Measurements from ENCODE around the gene CNDP2.

The CNDP2 gene

GRCh38 chr18:74516271-74517235 is 20.4 kb downstream of the CNDP2 start:
- Histone ChIP-seq H3K4me1 (ENCODE audit: control extremely low read depth in 1 of 4, control insufficient read depth in 4 of 4, insufficient read depth in 4 of 4, low read length in 3 of 4) (peaks cover 0 to 15% (median 7%) of the 10 kb centered on the region in 4 experiments), H3K4me3 (ENCODE audit: control insufficient read depth in 1 of 7, extremely low read depth in 1 of 7, insufficient read depth in 4 of 7, low read depth in 2 of 7, low read length in 6 of 7) (no peak overlapping the region), H3K27ac (ENCODE audit: insufficient read depth in 1 of 2, low read depth in 1 of 2, low read length in 2 of 2, poor library complexity in 1 of 2, severe bottlenecking in 2 of 2) (no peak overlapping the region), H3K27me3 (replicated peaks in 2 of 5; ENCODE audit: control insufficient read depth in 4 of 5, insufficient read depth in 5 of 5, low read length in 4 of 5) (no peaks in the 10 kb centered on the region), H3K9me3 (ENCODE audit: control extremely low read depth in 1 of 5, control insufficient read depth in 4 of 5, insufficient read depth in 2 of 5, low read depth in 1 of 5, low read length in 4 of 5) (no peaks in the 10 kb centered on the region), H3K36me3 (ENCODE audit: control insufficient read depth in 4 of 4, insufficient read depth in 4 of 4, low read length in 3 of 4) (peaks cover 11 to 93% (median 74%) of the 10 kb centered on the region in 4 experiments)
- CTCF ChIA-PET: interaction anchor here (1.5 kb wide), 1 partner anchor 30 kb away, joined by 4 read pairs; no protein-coding TSS in a partner anchor
- WGBS (ENCODE audit: insufficient coverage): 98% methylated on average over 25 of the region's 35 CpGs
- POLR2A ChIA-PET: interaction anchor here (0.6 kb wide), 1 partner anchor 10 kb away, joined by 3 read pairs; no protein-coding TSS in a partner anchor
- DNase-seq: no peak

GRCh38 chr18:74517236-74517630 is 21.1 kb downstream of the CNDP2 start:
- ChIA-PET CTCF (interaction anchor here (1.5 kb wide), 1 partner anchor 29 kb away, joined by 4 read pairs; no protein-coding TSS in a partner anchor), POLR2A (interaction anchor here (0.6 kb wide), 1 partner anchor 9 kb away, joined by 3 read pairs; no protein-coding TSS in a partner anchor)
- WGBS (ENCODE audit: insufficient coverage): 97% methylated on average over 15 of the region's 15 CpGs
- Histone ChIP-seq H3K9me3 (ENCODE audit: control extremely low read depth in 1 of 5, control insufficient read depth in 4 of 5, insufficient read depth in 2 of 5, low read depth in 1 of 5, low read length in 4 of 5) (no peaks in the 10 kb centered on the region), H3K4me1 (ENCODE audit: control extremely low read depth in 1 of 4, control insufficient read depth in 4 of 4, insufficient read depth in 4 of 4, low read length in 3 of 4) (peaks cover 0 to 15% (median 7%) of the 10 kb centered on the region in 4 experiments), H3K4me3 (ENCODE audit: control insufficient read depth in 1 of 7, extremely low read depth in 1 of 7, insufficient read depth in 4 of 7, low read depth in 2 of 7, low read length in 6 of 7) (no peak overlapping the region), H3K27me3 (replicated peaks in 2 of 5; ENCODE audit: control insufficient read depth in 4 of 5, insufficient read depth in 5 of 5, low read length in 4 of 5) (no peaks in the 10 kb centered on the region), H3K36me3 (ENCODE audit: control insufficient read depth in 4 of 4, insufficient read depth in 4 of 4, low read length in 3 of 4) (peaks cover 11 to 89% (median 69%) of the 10 kb centered on the region in 4 experiments), H3K27ac (ENCODE audit: insufficient read depth in 1 of 2, low read depth in 1 of 2, low read length in 2 of 2, poor library complexity in 1 of 2, severe bottlenecking in 2 of 2) (no peak overlapping the region)
- DNase-seq: no peak

DNA sequence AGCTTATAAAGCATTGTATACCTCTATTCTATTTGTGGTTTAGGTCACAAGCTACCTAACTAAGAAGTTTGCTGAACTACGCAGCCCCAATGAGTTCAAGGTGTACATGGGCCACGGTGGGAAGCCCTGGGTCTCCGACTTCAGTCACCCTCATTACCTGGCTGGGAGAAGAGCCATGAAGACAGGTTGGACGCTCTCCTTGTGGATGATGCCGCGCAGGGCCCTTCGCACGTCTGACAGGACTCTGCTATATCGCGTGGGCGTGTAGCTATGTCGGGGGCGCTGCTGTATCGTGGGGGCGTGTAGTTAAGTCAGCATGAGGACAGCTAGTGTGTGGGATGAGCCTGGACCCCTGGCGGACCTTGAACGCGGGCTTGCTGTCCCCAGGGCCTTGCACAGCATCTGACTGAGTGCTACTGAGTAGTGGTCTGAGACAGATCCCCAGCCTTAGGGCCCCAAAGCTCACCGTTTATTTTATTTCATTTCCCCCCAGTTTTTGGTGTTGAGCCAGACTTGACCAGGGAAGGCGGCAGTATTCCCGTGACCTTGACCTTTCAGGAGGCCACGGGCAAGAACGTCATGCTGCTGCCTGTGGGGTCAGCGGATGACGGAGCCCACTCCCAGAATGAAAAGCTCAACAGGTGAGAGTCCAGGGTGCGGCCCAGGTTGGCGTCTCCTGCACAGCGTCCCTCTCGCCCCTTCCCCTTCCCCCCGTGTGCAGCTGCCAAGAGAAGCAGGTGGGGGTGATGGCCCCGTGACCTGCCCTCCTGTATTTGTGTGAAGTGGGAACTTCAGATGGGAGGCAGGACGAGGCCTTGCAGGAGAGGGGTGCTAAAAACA is 22.5 kb downstream of the CNDP2 start:
- 77% methylated on average over 29 of the region's 32 CpGs for WGBS (ENCODE audit: insufficient coverage)
- Histone ChIP-seq H3K4me3 (ENCODE audit: control insufficient read depth in 1 of 7, extremely low read depth in 1 of 7, insufficient read depth in 4 of 7, low read depth in 2 of 7, low read length in 6 of 7) (no peak overlapping the region), H3K36me3 (ENCODE audit: control insufficient read depth in 4 of 4, insufficient read depth in 4 of 4, low read length in 3 of 4) (peaks cover 11 to 77% (median 55%) of the 10 kb centered on the region in 4 experiments), H3K9me3 (ENCODE audit: control extremely low read depth in 1 of 5, control insufficient read depth in 4 of 5, insufficient read depth in 2 of 5, low read depth in 1 of 5, low read length in 4 of 5) (no peaks in the 10 kb centered on the region), H3K27ac (ENCODE audit: insufficient read depth in 1 of 2, low read depth in 1 of 2, low read length in 2 of 2, poor library complexity in 1 of 2, severe bottlenecking in 2 of 2) (no peak overlapping the region), H3K27me3 (replicated peaks in 2 of 5; ENCODE audit: control insufficient read depth in 4 of 5, insufficient read depth in 5 of 5, low read length in 4 of 5) (no peaks in the 10 kb centered on the region), H3K4me1 (ENCODE audit: control extremely low read depth in 1 of 4, control insufficient read depth in 4 of 4, insufficient read depth in 4 of 4, low read length in 3 of 4) (peaks cover 0 to 17% (median 9%) of the 10 kb centered on the region in 4 experiments)
- DNase-seq: no peak
- ChIA-PET CTCF (interaction anchor here (1.1 to 1.6 kb wide), 4 partner anchors 13 to 28 kb away, joined by 3 to 4 read pairs (median 4); no protein-coding TSS in a partner anchor), POLR2A (no interaction called here)

GRCh38 chr18:74519320-74520095 is 23.3 kb downstream of the CNDP2 start:
- H3K27ac ChIP-seq (ENCODE audit: insufficient read depth in 1 of 2, low read depth in 1 of 2, low read length in 2 of 2, poor library complexity in 1 of 2, severe bottlenecking in 2 of 2): no peak overlapping the region
- H3K27me3 ChIP-seq (replicated peaks in 2 of 5; ENCODE audit: control insufficient read depth in 4 of 5, insufficient read depth in 5 of 5, low read length in 4 of 5): no peaks in the 10 kb centered on the region
- 63% methylated on average over 18 of the region's 18 CpGs for WGBS (ENCODE audit: insufficient coverage)
- CTCF ChIA-PET: interaction anchor here (1.0 to 1.6 kb wide), 2 partner anchors 14 to 32 kb away, joined by 3 to 4 read pairs; no protein-coding TSS in a partner anchor
- peaks cover 0 to 26% (median 17%) of the 10 kb centered on the region in 4 experiments for H3K4me1 ChIP-seq (ENCODE audit: control extremely low read depth in 1 of 4, control insufficient read depth in 4 of 4, insufficient read depth in 4 of 4, low read length in 3 of 4)
- peaks cover 11 to 71% (median 51%) of the 10 kb centered on the region in 4 experiments for H3K36me3 ChIP-seq (ENCODE audit: control insufficient read depth in 4 of 4, insufficient read depth in 4 of 4, low read length in 3 of 4)
- POLR2A ChIA-PET: no interaction called here
- no peak overlapping the region for H3K4me3 ChIP-seq (ENCODE audit: control insufficient read depth in 1 of 7, extremely low read depth in 1 of 7, insufficient read depth in 4 of 7, low read depth in 2 of 7, low read length in 6 of 7)
- no peak for DNase-seq
- H3K9me3 ChIP-seq (ENCODE audit: control extremely low read depth in 1 of 5, control insufficient read depth in 4 of 5, insufficient read depth in 2 of 5, low read depth in 1 of 5, low read length in 4 of 5): no peaks in the 10 kb centered on the region

DNA sequence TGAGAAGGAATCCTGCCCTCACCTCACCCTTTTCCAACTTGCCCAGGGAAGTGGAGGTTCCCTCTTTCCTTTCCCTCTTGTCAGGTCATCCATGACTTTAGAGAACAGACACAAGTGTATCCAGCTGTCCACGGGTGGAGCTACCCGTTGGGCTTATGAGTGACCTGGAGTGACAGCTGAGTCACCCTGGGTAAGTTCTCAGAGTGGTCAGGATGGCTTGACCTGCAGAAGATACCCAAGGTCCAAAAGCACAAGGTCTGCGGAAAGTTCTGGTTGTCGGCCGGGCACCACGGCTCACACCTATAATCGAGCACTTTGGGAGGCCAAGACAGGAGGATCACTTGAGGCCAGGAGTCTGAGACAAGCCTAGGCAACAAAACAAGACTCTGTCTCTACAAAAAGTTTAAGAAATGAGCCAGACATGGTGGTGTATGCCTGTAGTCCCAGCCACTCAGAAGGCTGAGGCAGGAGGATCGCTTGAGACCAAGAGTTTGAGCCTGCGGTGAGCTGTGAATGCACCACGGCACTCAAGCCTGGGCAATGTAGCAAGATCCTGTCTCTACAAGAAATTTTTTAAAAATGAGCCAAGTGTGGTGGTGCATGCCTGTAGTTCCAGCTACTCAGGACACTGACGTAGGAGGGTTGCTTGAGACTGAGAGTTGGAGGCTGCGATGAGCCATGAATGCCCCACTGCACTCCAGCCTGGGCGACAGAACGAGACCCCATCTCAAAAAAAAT is 24.1 kb downstream of the CNDP2 start:
- Histone ChIP-seq H3K27me3 (replicated peaks in 2 of 5; ENCODE audit: control insufficient read depth in 4 of 5, insufficient read depth in 5 of 5, low read length in 4 of 5) (no peaks in the 10 kb centered on the region), H3K36me3 (ENCODE audit: control insufficient read depth in 4 of 4, insufficient read depth in 4 of 4, low read length in 3 of 4) (peaks cover 11 to 64% (median 46%) of the 10 kb centered on the region in 4 experiments), H3K4me1 (ENCODE audit: control extremely low read depth in 1 of 4, control insufficient read depth in 4 of 4, insufficient read depth in 4 of 4, low read length in 3 of 4) (peaks cover 0 to 30% (median 20%) of the 10 kb centered on the region in 4 experiments), H3K9me3 (ENCODE audit: control extremely low read depth in 1 of 5, control insufficient read depth in 4 of 5, insufficient read depth in 2 of 5, low read depth in 1 of 5, low read length in 4 of 5) (no peaks in the 10 kb centered on the region), H3K27ac (ENCODE audit: insufficient read depth in 1 of 2, low read depth in 1 of 2, low read length in 2 of 2, poor library complexity in 1 of 2, severe bottlenecking in 2 of 2) (no peak overlapping the region), H3K4me3 (ENCODE audit: control insufficient read depth in 1 of 7, extremely low read depth in 1 of 7, insufficient read depth in 4 of 7, low read depth in 2 of 7, low read length in 6 of 7) (no peak overlapping the region)
- 92% methylated on average over 14 of the region's 14 CpGs for WGBS (ENCODE audit: insufficient coverage)
- ChIA-PET POLR2A (no interaction called here), CTCF (interaction anchor here (1.0 kb wide), 1 partner anchor 32 kb away, joined by 3 read pairs; no protein-coding TSS in a partner anchor)
- DNase-seq: no peak
